Prostate gland (tissue), 2 donors: Measurements from ENCODE around the gene SIDT1. TPM values are rescaled to one million over a fixed set of nuclear protein-coding genes. Genes with fewer than 3 reads are reported as not detected.

Source experiments
- DNase-seq: peaks from one replicate; pipeline ENCODE4 v3.0.0-alpha.2; 2019; ENCODE audit warnings: low spot score
- H3K27ac ChIP-seq, 2 donors: fragments of 200-600 bp; sonication (generic); 2 replicates each; pipeline ENCODE4 v1.5.1; 2017 to 2019
- H3K27me3 ChIP-seq: fragments of 200-600 bp; sonication (generic); replicated peaks from 2 replicates; pipeline ENCODE4 v1.5.1; 2019; ENCODE audit not compliant: insufficient read depth
- H3K36me3 ChIP-seq, 2 donors: fragments of 200-600 bp; sonication (generic); 1 replicate in 1 of 2; 2 replicates in 1 of 2; pipeline versions ENCODE4 v1.5.1 to v1.8.1; 2017 to 2019
- H3K4me1 ChIP-seq: fragments of 200-600 bp; sonication (generic); replicated peaks from 2 replicates; pipeline ENCODE4 v1.5.1; 2019
- H3K4me3 ChIP-seq, 2 donors: fragments of 200-600 bp; sonication (generic); 2 replicates each; pipeline ENCODE4 v1.5.1; 2017 to 2019
- H3K9me3 ChIP-seq: fragments of 200-600 bp; sonication (generic); 2 replicates; pipeline ENCODE4 v1.5.1; 2017
- CTCF ChIP-seq, 4 experiments: fragments of 200-600 bp in 2 of 4; fragments of 450-650 bp in 2 of 4; sonication (generic) in 2 of 4; IDR thresholded peaks; 1 replicate in 3 of 4; 2 replicates in 1 of 4; pipeline ENCODE4 v1.5.1; 2016 to 2019; ENCODE audit warnings: antibody characterized with exemption in 4 of 4, mild to moderate bottlenecking in 2 of 4, moderate library complexity in 2 of 4
- POLR2A ChIP-seq: fragments of 450-650 bp; IDR thresholded peaks from one replicate; pipeline ENCODE4 v1.6.1; 2016; ENCODE audit warnings: antibody characterized with exemption, mild to moderate bottlenecking
- POLR2AphosphoS5 ChIP-seq: sonication (generic); formaldehyde crosslinking; IDR thresholded peaks from one replicate; pipeline ENCODE4 v1.6.1; 2017; ENCODE audit warnings: antibody characterized with exemption
- WGBS: methylation state at CpG from one replicate; pipeline ENCODE4 v1.1.5; 2018; 5-methylcytosine and 5-hydroxymethylcytosine counted together
- intact Hi-C: fragments of 100-400 bp; cut with DNase I; formaldehyde crosslinking; loops from one replicate; pipeline ENCODE4 v1.14.2; 2022
- total RNA-seq, 2 donors: library from RNA; depleted of rRNA; stranded (reverse); fragments of >200 nt; gene quantifications; one replicate each; pipeline ENCODE4 v1.1.0, GENCODE V29; 2016

Gene SIDT1
- total RNA-seq, 2 donors from 2014 or later = 19.9 to 31.2 TPM

- H3K27ac ChIP-seq = no peak overlapping the region
Measured at GRCh38 chr3:113663761-113664160, 131.4 kb downstream of the SIDT1 start.

GRCh38 chr3:113664523-113665094 lies 132.3 kb downstream of the SIDT1 start:
- no peak for DNase-seq
- Histone ChIP-seq H3K4me1 (no peaks in the 10 kb centered on the region), H3K27me3 (no peaks in the 10 kb centered on the region), H3K4me3 (no peak overlapping the region), H3K36me3 (no peaks in the 10 kb centered on the region), H3K27ac (no peak overlapping the region), H3K9me3 (no peaks in the 10 kb centered on the region)
- intact Hi-C loops = loop anchor here (5.0 kb wide), 1 partner anchor 33 kb away; the partner anchor contains the start of gene USF3
- TF ChIP-seq POLR2AphosphoS5 = no peak
- no peak for TF ChIP-seq CTCF (IDR thresholded peaks at IDR 0.05)
- TF ChIP-seq POLR2A = no peak

More at GRCh38 chr3:113663761-113664160, 131.4 kb downstream of the SIDT1 start:
- TF ChIP-seq POLR2AphosphoS5 (no peak), POLR2A (no peak)
- Histone ChIP-seq H3K27me3 (no peaks in the 10 kb centered on the region), H3K4me1 (no peaks in the 10 kb centered on the region), H3K36me3 (no peaks in the 10 kb centered on the region), H3K9me3 (no peaks in the 10 kb centered on the region), H3K4me3 (no peak overlapping the region)
- WGBS = 26% methylated on average over 1 of the region's 1 CpG
- DNase-seq = no peak
- intact Hi-C loops = loop anchor here (5.0 kb wide), 1 partner anchor 34 kb away; the partner anchor contains the start of gene USF3

GRCh38 chr3:113668015-113668414 lies 135.7 kb downstream of the SIDT1 start:
- intact Hi-C loops = no loop called here
- Histone ChIP-seq H3K4me3 (no peak overlapping the region), H3K36me3 (no peaks in the 10 kb centered on the region), H3K4me1 (no peaks in the 10 kb centered on the region), H3K27ac (peak overlapping the region in 1 of 2 donors; percentile 39), H3K27me3 (no peaks in the 10 kb centered on the region), H3K9me3 (no peaks in the 10 kb centered on the region)
- TF ChIP-seq POLR2AphosphoS5 = no peak
- no peak for TF ChIP-seq POLR2A
- no peak for TF ChIP-seq CTCF (IDR thresholded peaks at IDR 0.05)
- WGBS = 46% methylated on average over 4 of the region's 4 CpGs
- no peak for DNase-seq

GRCh38 chr3:113673593-113673992 lies 141.2 kb downstream of the SIDT1 start:
- no peak overlapping the region for H3K4me3 ChIP-seq
- no peak for TF ChIP-seq CTCF (IDR thresholded peaks at IDR 0.05)
- no peak for TF ChIP-seq POLR2AphosphoS5
- TF ChIP-seq POLR2A = no peak
- H3K27ac ChIP-seq = no peak overlapping the region
- intact Hi-C loops = no loop called here
- no peaks in the 10 kb centered on the region for H3K9me3 ChIP-seq
- H3K27me3 ChIP-seq = no peaks in the 10 kb centered on the region
- WGBS = 51% methylated on average over 4 of the region's 4 CpGs
- H3K4me1 ChIP-seq = no peaks in the 10 kb centered on the region
- DNase-seq = no peak
- H3K36me3 ChIP-seq = no peaks in the 10 kb centered on the region

GRCh38 chr3:113676261-113676660 lies 143.9 kb downstream of the SIDT1 start:
- Histone ChIP-seq H3K27me3 (no peaks in the 10 kb centered on the region), H3K36me3 (no peaks in the 10 kb centered on the region), H3K4me3 (no peak overlapping the region), H3K27ac (no peak overlapping the region), H3K9me3 (no peaks in the 10 kb centered on the region), H3K4me1 (no peaks in the 10 kb centered on the region)
- WGBS = 94% methylated on average over 3 of the region's 3 CpGs
- TF ChIP-seq POLR2A (no peak), CTCF (IDR thresholded peaks at IDR 0.05) (no peak), POLR2AphosphoS5 (no peak)
- intact Hi-C loops = no loop called here
- DNase-seq = no peak
